HepG2 (cell line): Measurements from ENCODE around the gene EGFL8. TPM values are rescaled to one million over a fixed set of nuclear protein-coding genes. Genes with fewer than 3 reads are reported as not detected.

Experiments used
- AGO2 ChIP-seq: fragments of 200-400 bp; formaldehyde crosslinking; optimal IDR thresholded peaks from 2 replicates; pipeline ENCODE3; 2017; ENCODE audit warnings: mild to moderate bottlenecking, low read depth, low read length, moderate library complexity
- ARNTL ChIP-seq: sonication (generic); formaldehyde crosslinking; IDR thresholded peaks from 2 replicates; pipeline ENCODE4 v1.4.0; 2020; ENCODE audit warnings: mild to moderate bottlenecking, missing genetic modification reagents
- FOXC1 ChIP-seq: sonication (generic); formaldehyde crosslinking; IDR thresholded peaks from 2 replicates; pipeline ENCODE4 v1.8.0; 2022; ENCODE audit warnings: mild to moderate bottlenecking, missing genetic modification reagents, borderline replicate concordance
- HNF4G ChIP-seq, 2 experiments: sonication (generic) in 1 of 2; formaldehyde crosslinking in 1 of 2; IDR thresholded peaks; 2 replicates each; pipeline versions ENCODE4 v1.4.0 to v1.6.1; 2011 to 2020; ENCODE audit warnings: borderline replicate concordance in 2 of 2, low read depth in 2 of 2, mild to moderate bottlenecking in 2 of 2, low read length in 1 of 2, missing genetic modification reagents in 1 of 2, moderate library complexity in 1 of 2
- HNRNPK ChIP-seq: fragments of 200-400 bp; formaldehyde crosslinking; IDR thresholded peaks from 2 replicates; pipeline ENCODE4 v1.6.1; 2018; ENCODE audit warnings: low read length, low read depth, moderate library complexity, mild to moderate bottlenecking; ENCODE audit not compliant: poor library complexity, severe bottlenecking
- KAT7 ChIP-seq: IDR thresholded peaks from 2 replicates; pipeline ENCODE4 v1.6.1; 2018; ENCODE audit warnings: borderline replicate concordance, missing compliant biosample characterization
- MBD4 ChIP-seq: IDR thresholded peaks from 2 replicates; pipeline ENCODE4 v1.6.1; 2012; ENCODE audit warnings: low read length, inconsistent platforms, borderline replicate concordance
- NCOA2 ChIP-seq: sonication (generic); formaldehyde crosslinking; IDR thresholded peaks from 2 replicates; pipeline ENCODE4 v1.8.0; 2022; ENCODE audit warnings: inconsistent platforms
- NCOA5 ChIP-seq: sonication (generic); formaldehyde crosslinking; IDR thresholded peaks from 2 replicates; pipeline ENCODE4 v1.4.0; 2020; ENCODE audit warnings: missing genetic modification reagents
- NR2F6 ChIP-seq, 2 experiments: IDR thresholded peaks; 2 replicates each; pipeline ENCODE4 v1.6.1; 2016; ENCODE audit warnings: antibody characterized with exemption in 1 of 2, mild to moderate bottlenecking in 1 of 2
- SAFB2 ChIP-seq: sonication (generic); formaldehyde crosslinking; IDR thresholded peaks from 2 replicates; pipeline ENCODE4 v1.5.1; 2020; ENCODE audit warnings: missing genetic modification reagents, low read depth, mild to moderate bottlenecking, borderline replicate concordance
- SIX4 ChIP-seq: sonication (generic); formaldehyde crosslinking; IDR thresholded peaks from 2 replicates; pipeline ENCODE4 v1.4.0; 2020; ENCODE audit warnings: missing genetic modification reagents
- SMARCE1 ChIP-seq: fragments of 450-650 bp; IDR thresholded peaks from 2 replicates; pipeline ENCODE4 v1.6.1; 2017; ENCODE audit warnings: borderline replicate concordance
- ZNF414 ChIP-seq: sonication (generic); formaldehyde crosslinking; IDR thresholded peaks from 2 replicates; pipeline ENCODE4 v1.5.0; 2020; ENCODE audit warnings: missing genetic modification reagents
- ZNF580 ChIP-seq: IDR thresholded peaks from 2 replicates; pipeline ENCODE4 v1.6.1; 2016; ENCODE audit warnings: low read depth, borderline replicate concordance
- polyA plus RNA-seq, 8 experiments: library from polyadenylated mRNA; depleted of rRNA in 3 of 8; stranded (reverse) in 7 of 8; unstranded in 1 of 8; fragments of >200 nt; fragmentation: Illumina TruSeq in 4 of 8; extraction: Trizol in 4 of 8; gene quantifications; 2 replicates each; pipeline versions ENCODE4 v1.2.1 to v1.2.3, GENCODE V29; 2011 to 2016; ENCODE audit warnings: low read depth in 4 of 8, missing spikeins in 1 of 8, mixed read lengths in 1 of 8; ENCODE audit not compliant: insufficient read depth in 1 of 8
- total RNA-seq, 5 experiments: library from RNA; depleted of rRNA; stranded (reverse); fragments of >200 nt; fragmentation: Illumina TruSeq; extraction: Trizol; gene quantifications; 2 replicates each; pipeline ENCODE4 v1.2.3, GENCODE V29; 2016; ENCODE audit warnings: low read depth in 1 of 5

The EGFL8 gene
- total and polyA plus RNA-seq, 2 of the 13 experiments (the other 11 are each of a cell fraction or from before 2014, with no cell fraction given) = 10.0 to 11.5 TPM

- TF ChIP-seq ZNF414 (CRISPR knock-in tag) (no peak), SAFB2 (CRISPR knock-in tag) (no peak), NCOA5 (no peak), HNF4G (IDR thresholded peaks at IDR 0.05; ENCODE audit: borderline replicate concordance, low read depth, low read length) (peak; percentile 23; the same call in 1 of the 2 replicates), HNF4G (CRISPR knock-in tag; IDR thresholded peaks at IDR 0.05; ENCODE audit: borderline replicate concordance, low read depth) (no peak), KAT7 (CRISPR knock-in tag) (no peak), NCOA2 (CRISPR knock-in tag) (no peak), ZNF580 (CRISPR knock-in tag) (no peak), SMARCE1 (no peak), NR2F6 (IDR thresholded peaks at IDR 0.05) (peak; percentile 36; the same call in 1 of the 2 replicates), NR2F6 (CRISPR knock-in tag; IDR thresholded peaks at IDR 0.05) (no peak), ARNTL (CRISPR knock-in tag) (no peak), HNRNPK (no peak), FOXC1 (no peak), MBD4 (no peak), AGO2 (no peak), SIX4 (CRISPR knock-in tag) (no peak)
These were observed 10.9 kb downstream of the EGFL8 start (continued) for GRCh38 chr6:32175322-32175710.
